ENCODE results near the gene PSME2.
A peak's percentile ranks its signal among the peaks of the same experiment; 100 is the strongest.

Gene PSME2

DNA sequence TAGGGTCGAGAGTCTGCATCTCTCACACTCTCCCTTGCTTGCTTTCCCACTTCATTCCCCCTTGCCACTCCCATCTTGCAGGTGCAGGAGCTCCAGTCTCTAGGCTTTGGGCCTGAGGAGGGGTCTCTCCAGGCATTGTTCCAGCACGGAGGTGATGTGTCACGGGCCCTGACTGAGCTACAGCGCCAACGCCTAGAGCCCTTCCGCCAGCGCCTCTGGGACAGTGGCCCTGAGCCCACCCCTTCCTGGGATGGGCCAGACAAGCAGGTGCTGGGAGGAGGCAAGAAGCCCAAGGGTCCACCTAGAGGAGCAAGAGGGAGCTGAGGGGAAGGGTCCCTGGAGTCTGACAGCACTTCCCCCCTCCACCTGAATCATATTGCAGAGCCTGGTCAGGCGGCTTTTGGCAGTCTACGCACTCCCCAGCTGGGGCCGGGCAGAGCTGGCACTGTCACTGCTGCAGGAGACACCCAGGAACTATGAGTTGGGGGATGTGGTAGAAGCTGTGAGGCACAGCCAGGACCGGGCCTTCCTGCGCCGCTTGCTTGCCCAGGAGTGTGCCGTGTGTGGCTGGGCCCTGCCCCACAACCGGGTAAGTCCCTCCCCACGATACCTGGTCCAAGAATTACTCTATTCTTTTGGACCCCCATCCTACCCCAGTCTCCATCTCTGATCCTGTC, 5.1 kb upstream of the PSME2 start:
- no peak for DNase-seq (ENCODE audit: low spot score)

DNA sequence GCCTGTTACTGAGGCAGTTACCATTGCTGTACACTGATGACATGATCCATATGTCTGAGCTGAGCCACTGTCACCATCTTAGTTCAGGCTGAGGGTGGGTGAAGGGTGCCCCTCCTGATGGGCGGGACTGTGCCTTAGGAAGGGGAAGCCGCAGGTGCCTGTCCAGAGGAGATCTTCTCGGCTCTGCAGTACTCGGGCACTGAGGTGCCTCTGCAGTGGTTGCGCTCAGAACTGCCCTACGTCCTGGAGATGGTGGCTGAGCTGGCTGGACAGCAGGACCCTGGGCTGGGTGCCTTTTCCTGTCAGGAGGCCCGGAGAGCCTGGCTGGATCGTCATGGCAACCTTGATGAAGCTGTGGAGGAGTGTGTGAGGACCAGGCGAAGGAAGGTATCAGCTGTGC, 4.6 kb upstream of the PSME2 start:
- DNase-seq (ENCODE audit: low spot score), result no peak

DNA sequence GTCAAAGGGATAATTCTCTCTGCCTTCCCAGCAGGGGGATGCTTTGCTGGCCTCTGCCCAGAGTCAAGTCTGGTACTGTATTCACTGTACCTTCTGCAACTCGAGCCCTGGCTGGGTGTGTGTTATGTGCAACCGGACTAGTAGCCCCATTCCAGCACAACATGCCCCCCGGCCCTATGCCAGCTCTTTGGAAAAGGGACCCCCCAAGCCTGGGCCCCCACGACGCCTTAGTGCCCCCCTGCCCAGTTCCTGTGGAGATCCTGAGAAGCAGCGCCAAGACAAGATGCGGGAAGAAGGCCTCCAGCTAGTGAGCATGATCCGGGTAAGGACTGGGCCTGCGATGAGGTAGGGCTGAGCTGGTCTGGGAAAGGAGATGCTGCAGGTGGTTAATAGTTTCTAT, 4.2 kb upstream of the PSME2 start:
- DNase-seq (ENCODE audit: low spot score), result no peak

DNA sequence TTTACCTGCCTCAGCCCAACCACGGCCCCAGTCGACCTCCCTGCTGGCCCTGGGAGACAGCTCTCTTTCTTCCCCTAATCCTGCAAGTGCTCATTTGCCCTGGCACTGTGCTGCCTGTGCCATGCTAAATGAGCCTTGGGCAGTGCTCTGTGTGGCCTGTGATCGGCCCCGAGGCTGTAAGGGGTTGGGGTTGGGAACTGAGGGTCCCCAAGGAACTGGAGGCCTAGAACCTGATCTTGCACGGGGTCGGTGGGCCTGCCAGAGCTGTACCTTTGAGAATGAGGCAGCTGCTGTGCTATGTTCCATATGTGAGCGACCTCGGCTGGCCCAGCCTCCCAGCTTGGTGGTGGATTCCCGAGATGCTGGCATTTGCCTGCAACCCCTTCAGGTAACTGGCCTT, 3.7 kb upstream of the PSME2 start:
- DNase-seq (ENCODE audit: low spot score), result no peak

DNA sequence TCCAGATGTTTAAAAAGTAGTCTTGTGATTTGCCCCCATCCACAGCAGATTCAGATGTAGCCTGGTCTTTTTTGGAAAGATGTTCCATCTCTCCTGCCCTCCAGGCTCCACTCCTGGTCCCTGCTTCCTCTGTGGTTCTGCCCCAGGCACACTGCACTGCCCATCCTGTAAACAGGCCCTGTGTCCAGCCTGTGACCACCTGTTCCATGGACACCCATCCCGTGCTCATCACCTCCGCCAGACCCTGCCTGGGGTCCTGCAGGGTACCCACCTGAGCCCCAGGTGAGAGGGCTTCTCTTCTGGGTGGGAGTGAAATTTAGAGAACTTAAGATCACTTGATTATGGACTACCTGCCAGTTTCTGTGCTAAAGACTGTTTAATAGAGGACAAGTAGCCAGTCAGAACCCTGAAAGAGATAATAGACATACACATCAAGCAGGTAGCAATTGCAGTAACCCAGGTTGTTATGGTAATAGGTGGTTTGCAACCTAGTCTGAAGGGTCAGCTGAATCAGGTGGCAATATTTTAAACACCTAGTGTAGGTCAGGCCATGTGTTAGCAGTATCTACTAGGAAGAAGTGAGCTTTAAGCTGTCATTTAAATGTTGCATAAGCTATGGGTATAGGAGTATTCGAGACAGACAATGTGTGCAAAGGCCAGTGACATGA, 3.0 kb upstream of the PSME2 start:
- no peak for DNase-seq (ENCODE audit: low spot score)

DNA sequence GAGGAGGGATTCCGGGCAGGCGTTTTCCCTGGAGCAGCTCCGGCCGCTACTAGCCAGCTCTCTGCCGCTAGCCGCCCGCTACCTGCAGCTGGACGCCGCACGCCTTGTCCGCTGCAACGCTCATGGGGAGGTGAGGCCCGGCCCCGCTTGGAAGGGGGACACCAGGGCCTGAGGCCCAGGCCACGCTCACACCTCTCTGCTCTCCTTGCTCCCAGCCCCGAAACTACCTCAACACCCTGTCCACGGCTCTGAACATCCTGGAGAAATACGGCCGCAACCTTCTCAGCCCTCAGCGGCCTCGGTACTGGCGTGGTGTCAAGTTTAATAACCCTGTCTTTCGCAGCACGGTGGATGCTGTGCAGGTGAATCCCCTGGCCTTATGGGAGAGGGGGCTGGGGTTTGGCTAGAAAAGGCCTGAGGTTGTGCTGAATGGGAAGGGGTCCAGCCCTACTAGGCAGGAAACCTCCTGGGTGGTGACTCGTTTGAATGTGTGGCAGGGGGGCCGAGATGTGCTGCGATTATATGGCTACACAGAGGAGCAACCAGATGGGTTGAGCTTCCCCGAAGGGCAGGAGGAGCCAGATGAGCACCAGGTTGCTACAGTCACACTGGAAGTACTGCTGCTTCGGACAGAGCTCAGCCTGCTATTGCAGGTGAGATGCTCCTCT, 1.5 kb upstream of the PSME2 start:
- DNase-seq (ENCODE audit: low spot score), result no peak

DNA sequence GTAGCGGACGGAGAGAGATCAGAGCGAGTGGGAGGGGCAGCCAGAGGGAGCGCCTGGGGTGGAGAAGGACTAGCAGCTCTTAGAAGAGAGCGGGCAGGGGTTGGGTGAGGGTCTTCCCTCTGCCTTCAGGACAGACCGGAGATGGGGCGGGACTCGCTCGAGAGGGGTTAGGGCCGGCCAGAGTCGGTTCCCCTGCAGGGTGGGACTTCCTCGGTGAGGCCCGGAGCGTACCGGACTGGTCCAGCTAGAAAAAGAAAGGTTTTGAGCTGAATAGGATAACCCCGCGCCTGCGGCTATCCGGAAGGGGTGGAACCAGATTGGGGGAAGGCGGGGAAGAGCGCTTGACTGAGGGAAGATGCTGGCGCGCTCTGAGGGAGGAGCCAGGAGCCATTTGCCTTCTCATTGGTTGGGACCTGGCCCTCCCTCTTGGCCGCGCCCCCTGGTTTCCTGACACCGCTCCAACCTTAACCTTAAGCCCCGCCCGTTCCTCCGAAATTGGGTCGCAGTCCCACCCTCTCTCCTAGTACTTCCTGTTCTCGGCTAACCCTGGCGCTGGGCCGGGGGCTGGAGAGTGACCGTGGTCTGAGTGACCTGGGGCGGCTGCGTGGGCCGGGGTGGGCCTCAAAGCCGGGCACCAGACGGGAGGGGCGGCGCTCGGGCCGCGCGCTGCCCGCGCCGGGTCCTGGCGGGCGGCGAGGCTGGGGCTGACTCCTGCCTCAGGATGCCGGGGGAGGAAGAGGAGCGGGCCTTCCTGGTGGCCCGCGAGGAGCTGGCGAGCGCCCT, 759 bp upstream of the PSME2 start, which contains the start of gene RNF31:
Gene RNF31, plus strand, starts transcription at position 521 of the 783 bp plus-strand sequence. Its CDS starts 201 bp downstream, at position 722.
- peak; percentile 99 for DNase-seq (ENCODE audit: low spot score)

DNA sequence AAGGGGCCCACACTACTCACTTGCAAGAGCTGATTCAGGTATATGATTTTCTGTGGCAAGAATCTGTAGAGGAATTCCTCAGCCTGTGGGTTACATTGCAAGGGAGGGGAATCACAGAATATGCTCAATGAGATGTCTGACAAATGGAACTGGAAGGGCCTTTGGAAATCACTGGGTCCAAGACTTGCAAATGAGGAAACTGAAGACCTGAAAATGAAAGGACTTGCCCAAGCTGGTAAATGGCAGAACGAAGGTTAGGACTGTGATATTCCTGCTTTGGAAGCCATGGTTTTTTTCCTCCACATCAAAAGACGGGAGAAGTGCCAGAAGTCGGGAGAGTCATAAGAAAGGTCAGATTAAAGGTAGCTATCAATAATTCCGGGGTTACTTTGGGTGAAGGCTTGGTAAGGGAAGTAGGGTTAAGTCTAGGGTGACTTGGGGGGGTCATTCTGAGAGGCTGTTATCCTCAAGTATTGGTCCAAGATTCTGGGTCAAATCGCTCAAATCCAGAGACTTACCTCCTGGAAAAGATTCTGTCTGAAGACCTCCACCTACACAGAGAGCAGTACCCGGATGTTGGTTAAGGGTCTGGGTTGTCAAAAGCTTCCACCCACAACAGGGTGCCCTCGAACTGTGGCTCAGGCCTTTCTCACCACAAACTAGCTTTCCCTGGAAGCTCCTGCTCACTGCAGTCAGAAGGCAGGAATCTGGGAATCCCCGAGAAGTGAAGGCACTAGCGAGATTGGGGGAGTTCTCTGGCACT, 539 bp downstream of the PSME2 start:
- DNase-seq (ENCODE audit: low spot score), result no peak

DNA sequence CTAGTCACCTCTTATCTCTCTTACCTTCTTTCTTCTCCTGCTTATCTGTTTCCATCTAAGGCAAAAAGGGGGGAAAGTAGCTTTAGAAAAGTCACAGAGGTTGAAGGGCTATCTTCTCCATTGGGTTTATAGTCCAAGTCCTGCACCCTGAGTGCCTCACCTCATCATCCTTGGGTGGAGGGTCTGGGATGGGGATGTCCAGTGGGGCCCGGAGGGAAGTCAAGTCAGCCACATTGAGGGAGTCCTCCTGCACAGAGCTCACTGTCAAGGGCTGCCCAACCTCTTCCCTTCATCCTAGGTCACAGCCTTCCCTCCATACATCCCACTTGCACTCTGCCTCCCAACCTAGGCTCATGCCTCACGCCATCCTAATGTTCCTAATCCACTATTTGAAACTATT, 1.2 kb downstream of the PSME2 start:
- no peak for DNase-seq (ENCODE audit: low spot score)

DNA sequence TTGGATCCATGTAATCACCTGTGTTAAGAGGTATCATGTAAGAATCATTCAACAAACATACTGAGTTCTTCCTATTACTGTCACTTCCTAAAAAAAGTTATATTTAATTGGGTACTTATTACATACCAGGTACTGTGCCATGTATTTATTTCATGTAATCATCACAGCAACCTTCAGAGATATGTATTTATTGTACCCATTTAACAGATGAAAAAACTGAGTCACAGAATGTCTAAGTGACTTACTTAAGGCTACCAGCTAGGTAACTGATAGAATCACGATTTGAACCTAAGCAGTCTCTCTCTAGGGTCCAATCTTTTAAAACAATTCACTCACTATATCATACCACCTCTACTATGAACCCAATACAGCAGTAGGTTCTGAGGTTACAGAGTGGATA, 2.0 kb downstream of the PSME2 start:
- DNase-seq (ENCODE audit: low spot score), result no peak

DNA sequence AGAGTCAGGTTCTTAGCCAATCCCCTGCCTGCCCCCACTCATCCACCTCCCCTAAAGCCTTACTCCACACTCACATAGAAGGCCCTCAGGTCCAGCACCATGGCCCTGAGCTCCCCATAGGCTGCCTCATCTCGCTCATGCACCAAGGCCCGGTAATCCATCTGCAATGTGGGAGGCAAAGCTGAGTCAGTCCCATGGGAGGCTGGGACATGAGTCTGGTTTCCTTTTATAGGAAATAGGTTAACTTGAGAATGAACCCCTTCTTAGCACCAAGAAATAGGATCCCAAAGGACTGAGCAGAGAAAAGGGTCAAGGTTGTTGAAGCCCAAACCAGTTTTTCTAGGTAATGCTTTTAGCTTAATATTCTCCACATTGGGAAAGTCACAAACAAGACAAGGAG, 2.9 kb downstream of the PSME2 start:
- DNase-seq (ENCODE audit: low spot score), result no peak

DNA sequence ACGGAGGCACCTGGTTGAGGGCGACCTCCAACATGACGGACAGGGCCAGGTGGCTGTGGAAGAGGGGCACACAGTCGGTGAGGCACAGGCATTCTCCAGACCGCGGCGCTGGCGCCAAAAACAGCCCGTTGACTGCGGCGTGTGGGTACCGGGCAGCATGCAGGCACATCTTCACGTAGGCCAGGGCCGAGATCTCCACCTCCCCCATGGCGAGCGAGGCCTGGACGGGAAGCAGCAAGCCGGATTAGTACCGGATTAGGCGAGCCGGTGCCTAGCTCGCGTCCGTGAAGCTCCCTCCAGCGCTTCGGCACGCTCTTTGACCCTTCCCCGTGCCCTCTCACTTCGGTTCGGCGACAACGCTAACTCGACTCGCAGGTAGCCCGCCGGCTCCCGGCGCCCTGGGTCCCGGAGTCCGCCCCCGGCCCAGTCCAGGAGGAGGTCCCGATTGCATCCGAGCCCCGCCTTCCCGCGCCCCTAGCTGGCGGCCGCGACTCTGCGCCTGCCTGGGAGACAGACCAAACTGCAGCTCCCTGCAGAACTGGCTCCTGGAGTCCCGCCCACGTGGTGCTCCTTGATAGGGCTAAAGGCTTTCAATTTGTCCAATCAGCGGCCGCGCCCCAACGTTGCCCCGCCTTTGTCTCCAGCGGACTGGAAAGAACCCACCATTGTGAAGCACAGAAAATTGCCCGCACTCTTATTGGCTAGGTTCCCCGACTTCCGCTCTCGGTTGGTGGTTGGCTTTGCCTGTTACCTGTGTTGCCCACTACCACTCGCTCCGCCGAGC, 5.1 kb downstream of the PSME2 start, which contains the start of gene EMC9:
Gene EMC9, minus strand, starts transcription at position 495 of the 784 bp plus-strand sequence. Its CDS starts 287 bp downstream, at position 208.
- peak; percentile 99 for DNase-seq (ENCODE audit: low spot score)

DNA sequence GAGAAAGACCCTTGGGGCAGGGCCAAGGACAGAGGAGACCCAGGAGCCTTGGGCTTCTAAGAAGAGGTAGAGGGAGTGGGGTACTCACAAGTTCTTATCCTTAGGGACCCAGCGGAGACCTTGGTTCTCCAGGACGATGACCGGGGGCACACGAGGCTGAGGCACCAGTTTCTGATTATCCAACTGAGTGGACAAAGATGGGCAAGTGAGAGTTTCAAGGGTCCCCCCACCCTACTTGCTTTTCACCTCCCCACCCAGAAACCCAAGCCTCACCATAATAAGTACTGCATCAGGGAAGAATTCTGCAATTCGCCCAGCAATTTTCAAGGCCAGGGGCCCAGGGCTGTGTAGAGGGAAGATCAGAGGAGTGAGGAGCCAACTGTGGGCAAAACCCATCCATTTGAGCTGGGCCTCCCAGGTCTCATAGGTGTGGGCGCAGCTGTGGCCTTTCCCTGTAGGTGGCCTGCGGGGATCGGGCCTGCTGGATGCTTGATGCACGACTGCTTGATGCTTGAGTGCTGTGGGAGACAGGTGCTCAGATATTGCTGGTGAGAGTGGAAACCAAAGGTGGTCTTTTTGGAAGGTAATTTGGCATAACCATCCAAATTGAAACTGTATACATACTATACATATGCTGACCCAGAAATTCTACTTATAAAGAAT, 7.0 kb downstream of the PSME2 start:
- no peak for DNase-seq (ENCODE audit: low spot score)

DNA sequence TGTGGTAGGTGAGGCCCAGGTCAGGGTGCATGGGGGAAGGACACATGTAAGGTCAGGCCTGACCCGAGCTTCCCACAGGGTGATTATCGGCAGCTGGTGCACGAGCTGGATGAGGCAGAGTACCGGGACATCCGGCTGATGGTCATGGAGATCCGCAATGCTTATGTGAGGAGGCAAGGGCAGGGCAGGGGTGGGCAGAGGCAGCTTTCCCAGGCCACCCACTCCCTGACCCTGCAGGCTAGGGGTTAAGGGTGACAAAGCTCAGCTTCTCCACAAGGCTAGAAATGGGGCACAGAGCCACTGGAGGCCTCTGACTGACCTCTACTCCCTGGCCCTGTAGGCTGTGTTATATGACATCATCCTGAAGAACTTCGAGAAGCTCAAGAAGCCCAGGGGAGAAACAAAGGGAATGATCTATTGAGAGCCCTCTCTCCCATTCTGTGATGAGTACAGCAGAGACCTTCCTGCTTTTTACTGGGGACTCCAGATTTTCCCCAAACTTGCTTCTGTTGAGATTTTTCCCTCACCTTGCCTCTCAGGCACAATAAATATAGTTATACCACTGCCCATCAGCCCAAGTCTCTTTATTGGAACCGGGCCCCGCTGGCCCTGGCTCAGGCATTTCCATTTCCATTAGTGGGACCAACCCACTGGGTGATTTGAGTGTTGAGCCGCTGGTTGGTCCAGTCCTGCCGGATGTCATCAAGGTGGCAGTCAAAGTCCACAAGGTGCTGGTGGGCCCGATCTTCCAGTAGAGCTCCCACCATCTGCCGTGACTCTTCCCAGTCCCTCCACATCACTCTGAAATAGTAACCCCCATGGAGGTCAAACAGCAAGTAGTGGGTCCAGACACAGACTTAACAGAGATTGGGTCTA, 7.8 kb downstream of the PSME2 start:
- DNase-seq (ENCODE audit: low spot score), result no peak

DNA sequence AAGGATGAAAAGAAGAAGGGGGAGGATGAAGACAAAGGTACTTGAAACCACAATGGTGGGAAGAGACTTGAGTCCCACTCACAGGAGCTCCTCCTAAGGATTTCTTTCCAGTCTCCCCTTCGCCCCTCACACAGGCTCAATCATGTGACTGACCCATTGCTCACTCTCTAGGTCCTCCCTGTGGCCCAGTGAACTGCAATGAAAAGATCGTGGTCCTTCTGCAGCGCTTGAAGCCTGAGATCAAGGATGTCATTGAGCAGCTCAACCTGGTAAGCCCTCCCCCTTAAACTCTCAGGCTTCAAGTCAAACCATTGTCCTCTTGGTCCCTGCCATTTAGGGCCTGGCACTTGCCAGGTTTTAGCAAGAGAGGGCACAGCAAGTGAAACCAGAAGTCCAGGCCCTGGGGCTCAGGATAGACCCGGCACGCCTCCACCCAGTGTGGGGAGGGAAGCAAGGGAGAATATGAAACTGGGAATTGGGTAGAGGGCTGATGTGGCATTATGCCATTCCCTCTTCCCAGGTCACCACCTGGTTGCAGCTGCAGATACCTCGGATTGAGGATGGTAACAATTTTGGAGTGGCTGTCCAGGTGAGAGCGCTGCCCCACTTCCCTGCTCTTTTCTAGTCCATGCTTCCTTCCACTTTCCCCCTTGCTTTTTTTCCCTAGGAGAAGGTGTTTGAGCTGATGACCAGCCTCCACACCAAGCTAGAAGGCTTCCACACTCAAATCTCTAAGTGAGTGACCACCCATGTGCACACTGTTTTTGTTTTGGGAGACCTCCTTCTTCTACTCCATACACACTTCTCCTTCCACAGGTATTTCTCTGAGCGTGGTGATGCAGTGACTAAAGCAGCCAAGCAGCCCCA, 8.6 kb downstream of the PSME2 start:
- DNase-seq (ENCODE audit: low spot score), result no peak

DNA sequence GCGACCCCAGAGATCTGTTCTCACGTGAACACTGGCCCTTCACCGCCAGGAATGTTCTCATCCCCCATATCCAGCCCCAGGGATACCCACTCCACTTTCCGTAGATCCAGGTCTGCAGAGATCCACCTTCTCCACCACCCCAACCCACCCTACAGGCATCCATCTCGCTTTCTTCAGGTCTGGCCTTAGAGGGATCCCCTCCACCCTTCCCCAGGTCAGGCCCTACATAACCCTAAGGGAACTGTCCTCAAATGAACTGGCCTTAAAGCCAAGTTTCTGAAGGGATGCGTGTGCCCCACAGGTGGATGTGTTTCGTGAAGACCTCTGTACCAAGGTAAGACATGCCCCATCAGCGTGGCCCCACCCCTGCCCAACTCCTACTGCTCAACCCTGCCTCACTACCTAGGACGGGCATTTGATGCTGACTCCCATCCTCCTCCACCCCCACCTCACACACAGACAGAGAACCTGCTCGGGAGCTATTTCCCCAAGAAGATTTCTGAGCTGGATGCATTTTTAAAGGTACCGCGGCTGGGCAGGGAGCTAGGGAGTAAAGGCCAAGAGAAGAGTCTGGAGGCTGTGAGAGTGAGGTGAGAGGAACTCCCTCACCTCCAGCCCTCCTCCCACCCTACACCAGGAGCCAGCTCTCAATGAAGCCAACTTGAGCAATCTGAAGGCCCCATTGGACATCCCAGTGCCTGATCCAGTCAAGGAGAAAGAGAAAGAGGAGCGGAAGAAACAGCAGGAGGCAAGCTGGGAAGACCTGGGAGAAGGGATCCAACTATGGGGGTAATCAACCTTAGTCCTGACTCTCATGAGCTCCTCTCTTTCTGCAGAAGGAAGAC, 9.5 kb downstream of the PSME2 start:
- no peak for DNase-seq (ENCODE audit: low spot score)
